ENCODE measurements around the gene MARK2. TPM values are rescaled to one million over a fixed set of nuclear protein-coding genes. Genes with fewer than 3 reads are reported as not detected.
A peak's percentile ranks its signal among the peaks of the same experiment; 100 is the strongest.

MARK2 gene
- total and polyA plus RNA-seq, 2 of the 8 experiments (the other 6 are each of a cell fraction or from before 2014, with no cell fraction given), result 19.3 to 58.5 TPM

DNA sequence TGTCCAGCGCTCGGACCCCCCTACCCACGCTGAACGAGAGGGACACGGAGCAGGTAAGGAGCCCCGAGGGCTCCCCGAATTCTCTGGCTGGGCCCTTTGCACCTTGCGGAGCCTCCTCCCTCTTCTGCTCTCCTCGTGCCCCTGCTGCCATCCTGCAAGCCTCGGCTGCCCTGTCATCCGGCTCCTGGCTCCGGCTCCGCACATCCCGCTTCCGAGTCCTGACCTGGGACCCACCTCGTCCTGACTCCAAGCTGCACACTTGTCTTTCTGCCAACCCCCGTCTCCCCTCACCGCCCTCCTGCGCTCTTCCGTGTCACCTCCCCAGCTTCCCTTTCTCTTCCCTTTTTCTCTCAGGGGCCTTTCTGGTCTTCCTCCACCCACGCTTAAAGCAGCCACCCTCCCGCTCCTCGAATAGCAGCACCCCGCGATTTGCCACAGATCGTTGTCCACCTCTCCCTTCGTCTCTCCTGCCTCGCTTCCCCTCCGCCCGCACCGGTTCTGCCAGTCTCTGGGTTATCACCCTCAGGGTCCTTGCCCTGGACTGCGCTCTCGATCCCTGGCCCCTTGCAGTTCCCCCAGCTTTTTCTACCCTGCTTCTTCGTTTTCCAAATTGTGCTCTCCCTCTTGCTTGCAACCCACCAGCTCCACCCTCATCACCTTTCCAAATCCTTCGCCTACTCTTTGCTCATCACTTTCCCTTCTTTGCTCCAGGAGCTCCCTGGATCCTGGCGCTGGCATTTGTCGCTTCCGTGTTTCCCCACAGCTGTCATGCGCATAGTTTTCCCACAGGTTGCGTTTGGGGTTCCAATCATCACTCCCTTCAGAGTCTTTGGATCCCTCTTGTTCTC, 822 bp downstream of the MARK2 start:
- Histone ChIP-seq H2BK12ac (ENCODE audit: low read depth, low read length) (no peak overlapping the region), H3K27me3 (replicated peaks in 1 of 4; ENCODE audit: control insufficient read depth in 3 of 4, extremely low read depth in 1 of 4, insufficient read depth in 3 of 4, low read length in 3 of 4) (no peaks in the 10 kb centered on the region), H3K36me3 (ENCODE audit: control insufficient read depth in 2 of 4, insufficient read depth in 4 of 4, low read length in 3 of 4) (no peaks in the 10 kb centered on the region; a peak in 1 of 8 replicates), H3K4ac (replicated peaks; ENCODE audit: insufficient read length, low read depth, low read length) (no peak overlapping the region), H4K91ac (replicated peaks; ENCODE audit: insufficient read length, low read length) (no peak overlapping the region), H3K79me1 (ENCODE audit: low read depth, low read length) (peaks cover 16% of the 10 kb centered on the region), H4K8ac (ENCODE audit: extremely low read depth, insufficient read depth, low read length) (no peak overlapping the region; the same call in 1 of the 2 replicates), H3K9me3 (ENCODE audit: insufficient read depth in 2 of 2, low read depth in 1 of 2, low read length in 1 of 2) (no peaks in the 10 kb centered on the region), H2AK5ac (ENCODE audit: low read depth, low read length) (no peak overlapping the region), H3K4me3 (ENCODE audit: extremely low read depth in 1 of 4, insufficient read depth in 2 of 4, low read depth in 3 of 4, low read length in 4 of 4) (peak overlapping the region; percentile 83 to 97 (median 90)), H2BK120ac (replicated peaks; ENCODE audit: low read depth, low read length) (no peak overlapping the region), H3K79me2 (ENCODE audit: control insufficient read depth in 1 of 2, insufficient read depth in 2 of 2, low read length in 2 of 2) (peaks cover 22 to 54% of the 10 kb centered on the region in 2 experiments), H2BK15ac (ENCODE audit: low read length) (no peak overlapping the region), H3K27ac (ENCODE audit: low read depth, low read length) (peak overlapping the region; percentile 43), H4K5ac (ENCODE audit: insufficient read length, low read depth, low read length) (no peak overlapping the region), H2BK20ac (ENCODE audit: low read length) (no peak overlapping the region), H3K18ac (ENCODE audit: extremely low read depth, low read length) (peak overlapping the region; percentile 52; the same call in 1 of the 2 replicates), H4K20me1 (replicated peaks in 1 of 2; ENCODE audit: control insufficient read depth in 1 of 2, insufficient read depth in 2 of 2, low read length in 2 of 2) (peaks cover 24 to 29% of the 10 kb centered on the region in 2 experiments), H3K4me2 (ENCODE audit: insufficient read depth in 1 of 2, low read depth in 2 of 2, low read length in 2 of 2) (peak overlapping the region; percentile 87 to 99), H3K23me2 (ENCODE audit: low read depth, low read length) (peaks cover 16% of the 10 kb centered on the region), H3K9ac (replicated peaks in 1 of 4; ENCODE audit: extremely low read depth in 1 of 4, low read depth in 3 of 4, low read length in 3 of 4) (peak overlapping the region; percentile 52 to 97 (median 86)), H2AFZ (ENCODE audit: low read length) (no peak overlapping the region), H3K56ac (replicated peaks; ENCODE audit: insufficient read length, low read depth, low read length) (peak overlapping the region; percentile 12), H2BK5ac (ENCODE audit: low read depth, low read length) (no peak overlapping the region; the same call in 1 of the 2 replicates), H3K23ac (ENCODE audit: insufficient read length) (no peak overlapping the region), H3K14ac (ENCODE audit: insufficient read length) (no peak overlapping the region), H3K4me1 (replicated peaks in 1 of 4; ENCODE audit: control insufficient read depth in 3 of 4, insufficient read depth in 4 of 4, low read length in 3 of 4) (peaks cover 19 to 40% (median 28%) of the 10 kb centered on the region in 4 experiments)
- ChIA-PET CTCF (ENCODE audit: partially characterized antibody) (interaction anchor here (0.5 to 3.4 kb wide), 9 partner anchors 9 to 106 kb away, joined by 3 to 31 read pairs (median 3); no protein-coding TSS in a partner anchor), POLR2A (ENCODE audit: partially characterized antibody) (interaction anchor here (0.9 to 5.8 kb wide), 10 partner anchors 8 to 106 kb away, joined by 3 to 45 read pairs (median 7); partner anchors contain the start of gene RCOR2)
- DNase-seq (ENCODE audit: low read depth in 1 of 2, low spot score in 2 of 2), result no peak
- FAIRE-seq, result no peak
- WGBS, 2 experiments (ENCODE audit: extremely low coverage in 1 of 2, insufficient coverage in 1 of 2, insufficient read length in 1 of 2, insufficient replicate concordance in 2 of 2, low coverage in 1 of 2, low lambda C conversion rate in 2 of 2, missing lambda C conversion rate in 1 of 2), result 3% methylated on average over 39 of the region's 40 CpGs; no CpG with 5 or more reads in 1 of the 2 experiments
- TF ChIP-seq NANOG (IDR thresholded peaks at IDR 0.05; ENCODE audit: insufficient read depth, low read depth, low read length, poor library complexity, severe bottlenecking) (no peak), SP1 (IDR thresholded peaks at IDR 0.05; ENCODE audit: low read depth, low read length) (no peak), ASH2L (IDR thresholded peaks at IDR 0.05; ENCODE audit: low read length) (peak; percentile 3), CREB1 (IDR thresholded peaks at IDR 0.05) (no peak), EP300 (IDR thresholded peaks at IDR 0.05; ENCODE audit: borderline replicate concordance in 1 of 2, low read depth in 2 of 2, low read length in 2 of 2) (no peak), CEBPB (IDR thresholded peaks at IDR 0.05; ENCODE audit: low read depth, low read length) (no peak), SIN3A (conservative IDR thresholded peaks at IDR 0.05 in 1 of 2, IDR thresholded peaks at IDR 0.05 in 1 of 2; ENCODE audit: low read depth in 1 of 2, low read length in 2 of 2) (0 out of 4 replicates have a peak, but pooled peaks of 1 of the 2 experiments have one; percentile 41)
- TF ChIP-seq, protein P1, sequence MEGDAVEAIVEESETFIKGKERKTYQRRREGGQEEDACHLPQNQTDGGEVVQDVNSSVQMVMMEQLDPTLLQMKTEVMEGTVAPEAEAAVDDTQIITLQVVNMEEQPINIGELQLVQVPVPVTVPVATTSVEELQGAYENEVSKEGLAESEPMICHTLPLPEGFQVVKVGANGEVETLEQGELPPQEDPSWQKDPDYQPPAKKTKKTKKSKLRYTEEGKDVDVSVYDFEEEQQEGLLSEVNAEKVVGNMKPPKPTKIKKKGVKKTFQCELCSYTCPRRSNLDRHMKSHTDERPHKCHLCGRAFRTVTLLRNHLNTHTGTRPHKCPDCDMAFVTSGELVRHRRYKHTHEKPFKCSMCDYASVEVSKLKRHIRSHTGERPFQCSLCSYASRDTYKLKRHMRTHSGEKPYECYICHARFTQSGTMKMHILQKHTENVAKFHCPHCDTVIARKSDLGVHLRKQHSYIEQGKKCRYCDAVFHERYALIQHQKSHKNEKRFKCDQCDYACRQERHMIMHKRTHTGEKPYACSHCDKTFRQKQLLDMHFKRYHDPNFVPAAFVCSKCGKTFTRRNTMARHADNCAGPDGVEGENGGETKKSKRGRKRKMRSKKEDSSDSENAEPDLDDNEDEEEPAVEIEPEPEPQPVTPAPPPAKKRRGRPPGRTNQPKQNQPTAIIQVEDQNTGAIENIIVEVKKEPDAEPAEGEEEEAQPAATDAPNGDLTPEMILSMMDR (IDR thresholded peaks at IDR 0.05; ENCODE audit: control extremely low read depth in 1 of 3, insufficient read depth in 1 of 3, low read depth in 1 of 3, low read length in 3 of 3), result no peak
